ENCODE measurements around the gene B9D1. TPM values are rescaled to one million over a fixed set of nuclear protein-coding genes. Genes with fewer than 3 reads are reported as not detected.

Gene B9D1
- total and polyA plus RNA-seq, 2 donors from 2014 or later, result 32.1 to 67.5 TPM

DNA sequence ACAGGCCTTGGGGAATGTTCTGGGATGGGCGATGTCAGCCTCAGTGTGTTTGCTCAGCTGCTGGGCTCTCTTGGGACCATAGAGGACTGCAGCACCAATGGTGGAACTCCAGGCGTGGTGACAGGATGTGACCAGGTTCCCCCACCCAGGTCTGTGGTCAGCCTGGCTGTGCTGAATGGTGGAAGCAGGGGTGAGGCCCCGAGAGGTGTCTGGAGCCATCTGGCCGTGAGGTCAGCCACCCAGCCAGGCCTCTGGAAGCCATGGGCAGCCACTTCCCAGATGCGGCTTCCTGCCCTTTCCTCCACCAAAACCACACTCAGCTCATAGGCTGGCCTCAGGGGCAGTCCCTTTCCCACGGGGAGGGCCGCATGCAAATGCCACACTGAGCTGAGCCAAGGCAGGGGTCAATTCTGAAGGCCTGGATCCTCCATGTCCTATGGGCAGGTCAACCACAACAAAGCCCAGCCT lies 8.0 kb upstream of the B9D1 start:
- Histone ChIP-seq H3K4me1 (ENCODE audit: control insufficient read depth in 2 of 3, insufficient read depth in 2 of 3, low read depth in 1 of 3, low read length in 3 of 3) (peaks cover 0 to 10% (median 0%) of the 10 kb centered on the region in 3 donors), H3K27ac (ENCODE audit: low read depth in 2 of 2, low read length in 2 of 2) (peak overlapping the region in 1 of 2 donors; percentile 59), H3K36me3 (ENCODE audit: control insufficient read depth in 2 of 3, insufficient read depth in 3 of 3, low read length in 3 of 3) (no peaks in the 10 kb centered on the region), H3K9ac (ENCODE audit: low read length in 3 of 3) (no peak overlapping the region), H3K27me3 (ENCODE audit: control insufficient read depth, insufficient read depth, low read length) (no peaks in the 10 kb centered on the region), H3K4me3 (ENCODE audit: low read length in 3 of 3) (no peak overlapping the region), H3K9me3 (ENCODE audit: control insufficient read depth in 2 of 3, insufficient read depth in 1 of 3, low read length in 3 of 3) (no peaks in the 10 kb centered on the region)
- TF ChIP-seq, protein P1, sequence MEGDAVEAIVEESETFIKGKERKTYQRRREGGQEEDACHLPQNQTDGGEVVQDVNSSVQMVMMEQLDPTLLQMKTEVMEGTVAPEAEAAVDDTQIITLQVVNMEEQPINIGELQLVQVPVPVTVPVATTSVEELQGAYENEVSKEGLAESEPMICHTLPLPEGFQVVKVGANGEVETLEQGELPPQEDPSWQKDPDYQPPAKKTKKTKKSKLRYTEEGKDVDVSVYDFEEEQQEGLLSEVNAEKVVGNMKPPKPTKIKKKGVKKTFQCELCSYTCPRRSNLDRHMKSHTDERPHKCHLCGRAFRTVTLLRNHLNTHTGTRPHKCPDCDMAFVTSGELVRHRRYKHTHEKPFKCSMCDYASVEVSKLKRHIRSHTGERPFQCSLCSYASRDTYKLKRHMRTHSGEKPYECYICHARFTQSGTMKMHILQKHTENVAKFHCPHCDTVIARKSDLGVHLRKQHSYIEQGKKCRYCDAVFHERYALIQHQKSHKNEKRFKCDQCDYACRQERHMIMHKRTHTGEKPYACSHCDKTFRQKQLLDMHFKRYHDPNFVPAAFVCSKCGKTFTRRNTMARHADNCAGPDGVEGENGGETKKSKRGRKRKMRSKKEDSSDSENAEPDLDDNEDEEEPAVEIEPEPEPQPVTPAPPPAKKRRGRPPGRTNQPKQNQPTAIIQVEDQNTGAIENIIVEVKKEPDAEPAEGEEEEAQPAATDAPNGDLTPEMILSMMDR (IDR thresholded peaks at IDR 0.05; ENCODE audit: borderline replicate concordance, extremely low read depth, insufficient read depth), result no peak
- intact Hi-C loops (cut with DNase I), result no loop called here
- peak in 2 of 5 donors; percentile 8 to 27 for DNase-seq
- no peak for FAIRE-seq

DNA sequence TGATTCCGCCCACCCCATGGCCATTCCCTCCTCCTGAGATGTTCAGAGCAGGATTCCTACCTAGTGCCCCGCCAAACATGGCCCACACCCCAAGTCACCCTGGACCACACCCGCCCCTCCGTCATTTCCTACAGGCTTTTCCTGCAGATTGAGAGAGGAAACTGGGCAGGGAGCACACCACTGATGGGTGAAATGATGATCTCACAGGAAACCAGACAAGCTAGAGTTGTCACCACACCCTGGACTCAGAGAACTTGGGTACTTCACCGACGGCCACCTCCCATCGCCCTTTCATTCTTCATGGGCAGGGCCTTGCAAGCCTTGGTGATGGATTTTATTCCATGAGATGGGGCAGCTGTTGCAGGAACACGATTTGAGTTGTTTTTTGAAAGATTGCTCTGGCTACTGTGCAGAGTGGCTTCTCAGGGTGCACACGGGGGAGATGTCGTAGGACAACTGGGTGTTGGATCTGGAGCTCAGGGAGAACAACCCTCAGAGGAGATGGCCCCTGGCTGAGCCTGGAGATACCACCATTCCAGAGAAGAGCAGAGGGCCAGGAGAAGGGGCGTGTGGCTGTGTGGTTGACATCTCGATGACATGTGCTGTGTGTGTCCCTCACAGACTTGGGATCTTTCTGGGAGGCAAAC lies 7.4 kb upstream of the B9D1 start:
- Histone ChIP-seq H3K27ac (ENCODE audit: low read depth in 2 of 2, low read length in 2 of 2) (peak overlapping the region in 1 of 2 donors; percentile 59), H3K4me1 (ENCODE audit: control insufficient read depth in 2 of 3, insufficient read depth in 2 of 3, low read depth in 1 of 3, low read length in 3 of 3) (peaks cover 0 to 10% (median 0%) of the 10 kb centered on the region in 3 donors), H3K4me3 (ENCODE audit: low read length in 3 of 3) (no peak overlapping the region), H3K36me3 (ENCODE audit: control insufficient read depth in 2 of 3, insufficient read depth in 3 of 3, low read length in 3 of 3) (no peaks in the 10 kb centered on the region), H3K9me3 (ENCODE audit: control insufficient read depth in 2 of 3, insufficient read depth in 1 of 3, low read length in 3 of 3) (no peaks in the 10 kb centered on the region), H3K27me3 (ENCODE audit: control insufficient read depth, insufficient read depth, low read length) (no peaks in the 10 kb centered on the region), H3K9ac (ENCODE audit: low read length in 3 of 3) (no peak overlapping the region)
- FAIRE-seq, result no peak
- DNase-seq, result peak in 2 of 5 donors; percentile 8 to 30
- TF ChIP-seq, protein P1 (IDR thresholded peaks at IDR 0.05; ENCODE audit: borderline replicate concordance, extremely low read depth, insufficient read depth), result no peak
- intact Hi-C loops (cut with DNase I), result loop anchor here (10.0 kb wide), 1 partner anchor 75 kb away; no protein-coding TSS in a partner anchor

DNA sequence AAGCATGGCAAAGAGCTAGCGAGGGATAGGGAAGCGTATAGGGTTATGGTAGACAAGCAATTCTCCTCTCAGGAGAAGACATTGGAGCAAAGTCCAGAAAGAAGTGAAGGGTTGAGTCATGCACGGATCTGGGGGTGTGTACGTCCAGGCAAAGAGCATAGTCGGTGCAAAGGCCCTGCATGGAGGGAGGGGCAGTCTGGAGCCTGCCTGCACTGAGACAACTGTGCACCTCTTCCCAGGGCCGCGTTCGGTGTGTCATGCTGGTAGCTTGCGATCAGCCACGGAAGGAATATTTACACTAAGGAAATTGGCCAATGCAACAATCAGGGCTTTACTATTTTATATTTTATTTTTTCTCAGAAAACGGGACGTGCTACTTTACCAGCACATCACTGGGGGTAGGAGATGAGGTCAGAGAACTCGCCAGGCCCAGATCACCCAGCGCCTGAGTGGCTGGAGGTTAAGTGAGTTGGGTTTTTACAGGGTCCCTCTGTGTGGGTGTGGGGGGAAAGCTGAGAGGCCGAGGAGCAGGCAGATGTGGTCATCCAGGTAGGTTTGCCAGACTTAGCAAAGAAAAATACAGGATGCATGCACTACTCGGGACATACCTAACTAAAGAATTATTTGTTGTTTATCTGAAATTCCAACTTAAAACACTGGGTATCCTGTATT lies 6.7 kb upstream of the B9D1 start:
- Histone ChIP-seq H3K4me1 (ENCODE audit: control insufficient read depth in 2 of 3, insufficient read depth in 2 of 3, low read depth in 1 of 3, low read length in 3 of 3) (peaks cover 0 to 10% (median 0%) of the 10 kb centered on the region in 3 donors), H3K9me3 (ENCODE audit: control insufficient read depth in 2 of 3, insufficient read depth in 1 of 3, low read length in 3 of 3) (no peaks in the 10 kb centered on the region), H3K27me3 (ENCODE audit: control insufficient read depth, insufficient read depth, low read length) (no peaks in the 10 kb centered on the region), H3K4me3 (ENCODE audit: low read length in 3 of 3) (no peak overlapping the region), H3K36me3 (ENCODE audit: control insufficient read depth in 2 of 3, insufficient read depth in 3 of 3, low read length in 3 of 3) (no peaks in the 10 kb centered on the region), H3K27ac (ENCODE audit: low read depth in 2 of 2, low read length in 2 of 2) (no peak overlapping the region), H3K9ac (ENCODE audit: low read length in 3 of 3) (no peak overlapping the region)
- DNase-seq (peak in 1 of 5 donors; percentile 4), FAIRE-seq (no peak)
- TF ChIP-seq, protein P1 (IDR thresholded peaks at IDR 0.05; ENCODE audit: borderline replicate concordance, extremely low read depth, insufficient read depth), result no peak
- intact Hi-C loops (cut with DNase I), result loop anchor here (10.0 kb wide), 1 partner anchor 76 kb away; no protein-coding TSS in a partner anchor
